Measurements from ENCODE around the gene UCKL1. TPM values are rescaled to one million over a fixed set of nuclear protein-coding genes. Genes with fewer than 3 reads are reported as not detected.

Gene UCKL1
- total RNA-seq, 1 experiment from 2014 or later, result 43.7 TPM

GRCh38 chr20:63924241-63924640 lies 32.0 kb downstream of the UCKL1 start:
- H3K36me3 Mint-ChIP-seq (ENCODE audit: insufficient read depth, unreplicated experiment), result peaks cover 65% of the 10 kb centered on the region
- no peaks in the 10 kb centered on the region for H3K9me3 Mint-ChIP-seq (ENCODE audit: unreplicated experiment)
- BruUV-seq (replicated peaks), result no TSS peak
- no peaks in the 10 kb centered on the region for H3K4me1 Mint-ChIP-seq (ENCODE audit: insufficient read depth, unreplicated experiment)
- H3K27ac Mint-ChIP-seq (ENCODE audit: low read depth, unreplicated experiment), result peak overlapping the region; percentile 7
- no peaks in the 10 kb centered on the region for H3K27me3 Mint-ChIP-seq (ENCODE audit: insufficient read depth, unreplicated experiment)
- intact Hi-C loops (cut with micrococcal nuclease), result no loop called here
- TF ChIP-seq CTCF (IDR thresholded peaks at IDR 0.05; ENCODE audit: unreplicated experiment), result no peak
- no peak for DNase-seq (ENCODE audit: unreplicated experiment)
- H3K4me3 Mint-ChIP-seq (ENCODE audit: unreplicated experiment), result no peak overlapping the region
- ChIA-PET POLR2A (interaction anchor here (1.7 kb wide), 1 partner anchor 58 kb away, joined by 3 read pairs; no protein-coding TSS in a partner anchor), CTCF (no interaction called here)

- no peak overlapping the region for H3K4me3 Mint-ChIP-seq (ENCODE audit: unreplicated experiment)
- CTCF ChIA-PET, result no interaction called here
These were observed 32.6 kb downstream of the UCKL1 start for GRCh38 chr20:63923651-63924050.

GRCh38 chr20:63920226-63920625 lies 36.0 kb downstream of the UCKL1 start:
- Mint-ChIP-seq H3K36me3 (ENCODE audit: insufficient read depth, unreplicated experiment) (peaks cover 55% of the 10 kb centered on the region), H3K9me3 (ENCODE audit: unreplicated experiment) (no peaks in the 10 kb centered on the region), H3K27ac (ENCODE audit: low read depth, unreplicated experiment) (no peak overlapping the region), H3K4me3 (ENCODE audit: unreplicated experiment) (no peak overlapping the region), H3K4me1 (ENCODE audit: insufficient read depth, unreplicated experiment) (no peaks in the 10 kb centered on the region), H3K27me3 (ENCODE audit: insufficient read depth, unreplicated experiment) (no peaks in the 10 kb centered on the region)
- no TSS peak for BruUV-seq (replicated peaks)
- ChIA-PET CTCF (no interaction called here), POLR2A (no interaction called here)
- no peak for DNase-seq (ENCODE audit: unreplicated experiment)
- intact Hi-C loops (cut with micrococcal nuclease), result no loop called here
- no peak for TF ChIP-seq CTCF (IDR thresholded peaks at IDR 0.05; ENCODE audit: unreplicated experiment)

More at GRCh38 chr20:63923651-63924050, 32.6 kb downstream of the UCKL1 start:
- no peaks in the 10 kb centered on the region for H3K27me3 Mint-ChIP-seq (ENCODE audit: insufficient read depth, unreplicated experiment)
- no peaks in the 10 kb centered on the region for H3K4me1 Mint-ChIP-seq (ENCODE audit: insufficient read depth, unreplicated experiment)
- DNase-seq (ENCODE audit: unreplicated experiment), result no peak
- intact Hi-C loops (cut with micrococcal nuclease), result no loop called here
- no TSS peak for BruUV-seq (replicated peaks)
- H3K9me3 Mint-ChIP-seq (ENCODE audit: unreplicated experiment), result no peaks in the 10 kb centered on the region
- TF ChIP-seq CTCF (IDR thresholded peaks at IDR 0.05; ENCODE audit: unreplicated experiment), result no peak
- POLR2A ChIA-PET, result interaction anchor here (0.6 to 3.2 kb wide), 5 partner anchors 12 to 1541 kb away, joined by 3 to 12 read pairs (median 3); partner anchors contain the start of genes PRPF6 and TCEA2
- H3K27ac Mint-ChIP-seq (ENCODE audit: low read depth, unreplicated experiment), result peak overlapping the region; percentile 7
- H3K36me3 Mint-ChIP-seq (ENCODE audit: insufficient read depth, unreplicated experiment), result peaks cover 65% of the 10 kb centered on the region

- peaks cover 54% of the 10 kb centered on the region for H3K36me3 Mint-ChIP-seq (ENCODE audit: insufficient read depth, unreplicated experiment)
- CTCF ChIA-PET, result interaction anchor here (0.5 to 0.8 kb wide), 3 partner anchors 8 to 97 kb away, joined by 3 read pairs; no protein-coding TSS in a partner anchor
- H3K9me3 Mint-ChIP-seq (ENCODE audit: unreplicated experiment), result no peaks in the 10 kb centered on the region
- H3K27me3 Mint-ChIP-seq (ENCODE audit: insufficient read depth, unreplicated experiment), result no peaks in the 10 kb centered on the region
- intact Hi-C loops (cut with micrococcal nuclease), result no loop called here
- TF ChIP-seq CTCF (IDR thresholded peaks at IDR 0.05; ENCODE audit: unreplicated experiment), result no peak
- POLR2A ChIA-PET, result interaction anchor here (0.6 to 1.1 kb wide), 3 partner anchors 16 to 54 kb away, joined by 3 to 4 read pairs (median 4); partner anchors contain the start of gene TPD52L2
- H3K4me3 Mint-ChIP-seq (ENCODE audit: unreplicated experiment), result no peak overlapping the region
- H3K4me1 Mint-ChIP-seq (ENCODE audit: insufficient read depth, unreplicated experiment), result no peaks in the 10 kb centered on the region
- no peak for DNase-seq (ENCODE audit: unreplicated experiment)
- BruUV-seq (replicated peaks), result no TSS peak
- no peak overlapping the region for H3K27ac Mint-ChIP-seq (ENCODE audit: low read depth, unreplicated experiment)
These were observed 37.1 kb downstream of the UCKL1 start for GRCh38 chr20:63919130-63919529.

All from MCF 10A (cell line).